Stimulated activated CD4-positive, alpha-beta T cell treated with anti-CD3 and anti-CD28 coated beads, Interleukin-1b, Interleukin-23, amount 100 ng/mL, for 4 hours (primary cell): Measurements from ENCODE around the gene INO80E.

Experiments
- DNase-seq, 2 donors: peaks; one replicate each; pipeline ENCODE4 v3.0.0-alpha.2; 2020; ENCODE audit warnings: low read depth in 2 of 2

Gene INO80E

DNA sequence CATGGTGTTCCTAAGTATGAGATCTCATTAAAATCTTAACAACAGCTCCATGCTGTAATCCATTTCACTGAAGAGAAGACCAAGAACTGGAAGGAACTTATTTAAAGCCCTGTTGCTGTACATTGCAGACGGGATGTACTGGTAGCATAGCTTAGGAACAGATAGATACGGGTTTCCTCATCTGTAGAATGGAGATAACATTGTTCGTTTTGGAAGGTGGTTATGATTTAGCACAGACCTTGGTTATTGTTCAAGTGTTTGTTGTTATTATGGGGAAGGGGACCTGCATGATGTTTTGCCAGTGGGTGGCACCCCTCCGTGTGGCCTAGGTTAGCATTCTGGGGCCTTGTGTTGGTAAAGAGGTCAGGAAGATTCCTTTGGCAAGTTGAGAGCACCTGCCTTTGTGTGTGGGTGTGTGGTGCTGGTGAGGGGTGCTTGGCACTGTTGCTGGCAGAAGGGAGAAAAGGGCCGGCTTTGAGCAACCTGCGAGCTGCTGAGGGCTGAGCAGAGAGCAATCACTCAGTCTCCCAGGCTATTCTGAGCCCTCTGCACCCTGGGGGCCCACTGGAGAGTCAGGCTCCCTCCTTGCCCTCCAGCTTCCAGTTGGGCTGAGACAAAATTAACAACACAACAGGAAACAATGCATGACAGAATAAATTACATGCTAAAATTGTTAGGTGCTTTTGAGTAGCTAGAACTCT lies 20.1 kb upstream of the INO80E start:
- no peak for DNase-seq

DNA sequence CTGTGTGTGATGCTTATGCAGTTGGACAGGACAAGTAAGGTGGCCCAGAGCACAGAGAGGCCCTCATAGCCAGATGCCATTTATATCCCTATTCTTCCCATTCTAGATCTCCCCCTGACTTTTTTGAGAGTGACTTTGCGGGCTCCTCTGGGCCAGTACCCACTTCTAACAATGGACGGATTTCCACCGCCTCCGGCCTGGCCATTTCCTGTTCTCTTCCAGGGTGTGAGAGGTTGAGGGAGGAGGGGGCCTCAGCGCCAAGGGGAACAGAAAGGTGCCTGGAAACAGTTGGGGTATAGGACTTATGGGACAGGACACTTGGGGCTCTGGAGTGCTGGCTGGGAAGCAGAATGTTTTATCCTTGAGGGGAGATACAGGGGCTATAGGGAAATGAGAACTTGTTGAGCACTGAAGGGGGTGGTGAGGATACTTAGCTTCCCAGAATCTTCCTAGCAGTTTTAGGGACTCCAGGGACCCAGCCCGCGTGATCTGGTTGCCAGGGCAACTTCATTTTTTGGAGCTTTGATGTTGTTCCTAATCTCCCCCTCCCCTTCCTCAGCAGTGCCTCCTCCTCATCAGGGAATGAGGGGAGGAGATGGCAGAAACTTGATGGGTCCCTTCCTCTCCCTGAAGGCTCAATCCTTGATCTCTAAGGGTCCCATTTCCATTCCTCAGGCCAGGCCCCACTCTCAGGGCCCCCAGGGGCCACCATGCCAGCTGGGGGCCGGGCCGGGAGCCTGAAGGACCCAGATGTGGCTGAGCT lies 18.8 kb upstream of the INO80E start:
- no peak for DNase-seq

DNA sequence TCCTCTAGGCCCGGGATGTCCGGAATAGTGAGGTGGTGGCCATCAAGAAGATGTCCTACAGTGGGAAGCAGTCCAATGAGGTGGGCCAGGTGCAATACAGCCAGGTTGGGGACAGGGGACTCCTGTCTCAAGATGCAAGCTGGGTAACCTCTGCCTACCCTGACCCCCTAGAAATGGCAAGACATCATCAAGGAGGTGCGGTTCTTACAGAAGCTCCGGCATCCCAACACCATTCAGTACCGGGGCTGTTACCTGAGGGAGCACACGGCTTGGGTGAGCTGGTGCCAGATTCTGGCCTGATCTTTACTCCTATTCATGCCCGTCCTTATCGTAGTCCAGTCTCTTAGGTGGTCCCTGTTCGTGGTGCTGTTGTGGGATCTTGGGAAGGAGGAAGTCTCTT lies 18.0 kb upstream of the INO80E start:
- no peak for DNase-seq

DNA sequence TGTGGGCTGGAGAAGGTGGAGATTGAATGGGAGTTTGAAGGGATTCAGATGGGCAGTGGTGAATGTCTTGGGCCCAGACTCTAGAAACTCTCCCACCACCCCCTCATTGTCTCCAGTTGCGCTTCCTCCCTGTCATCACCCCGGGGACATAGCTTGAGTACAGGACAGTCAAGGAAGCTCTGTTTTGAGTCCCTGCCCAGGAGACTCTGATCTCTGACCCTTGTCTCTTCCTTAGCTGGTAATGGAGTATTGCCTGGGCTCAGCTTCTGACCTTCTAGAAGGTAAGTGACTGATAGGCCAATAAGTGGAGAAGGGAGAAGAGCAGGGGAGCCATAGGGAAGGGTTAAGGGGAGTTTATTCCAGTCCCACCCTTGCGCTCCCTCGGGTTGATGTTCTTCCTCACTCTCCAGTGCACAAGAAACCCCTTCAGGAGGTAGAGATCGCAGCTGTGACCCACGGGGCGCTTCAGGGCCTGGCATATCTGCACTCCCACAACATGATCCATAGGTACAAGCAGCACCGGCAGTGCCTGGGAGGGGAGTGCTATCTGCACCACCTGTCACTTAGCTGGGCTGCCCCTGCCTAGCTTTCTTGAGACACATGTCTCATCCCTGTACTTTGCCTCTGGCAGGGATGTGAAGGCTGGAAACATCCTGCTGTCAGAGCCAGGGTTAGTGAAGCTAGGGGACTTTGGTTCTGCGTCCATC lies 17.3 kb upstream of the INO80E start:
- DNase-seq = no peak

DNA sequence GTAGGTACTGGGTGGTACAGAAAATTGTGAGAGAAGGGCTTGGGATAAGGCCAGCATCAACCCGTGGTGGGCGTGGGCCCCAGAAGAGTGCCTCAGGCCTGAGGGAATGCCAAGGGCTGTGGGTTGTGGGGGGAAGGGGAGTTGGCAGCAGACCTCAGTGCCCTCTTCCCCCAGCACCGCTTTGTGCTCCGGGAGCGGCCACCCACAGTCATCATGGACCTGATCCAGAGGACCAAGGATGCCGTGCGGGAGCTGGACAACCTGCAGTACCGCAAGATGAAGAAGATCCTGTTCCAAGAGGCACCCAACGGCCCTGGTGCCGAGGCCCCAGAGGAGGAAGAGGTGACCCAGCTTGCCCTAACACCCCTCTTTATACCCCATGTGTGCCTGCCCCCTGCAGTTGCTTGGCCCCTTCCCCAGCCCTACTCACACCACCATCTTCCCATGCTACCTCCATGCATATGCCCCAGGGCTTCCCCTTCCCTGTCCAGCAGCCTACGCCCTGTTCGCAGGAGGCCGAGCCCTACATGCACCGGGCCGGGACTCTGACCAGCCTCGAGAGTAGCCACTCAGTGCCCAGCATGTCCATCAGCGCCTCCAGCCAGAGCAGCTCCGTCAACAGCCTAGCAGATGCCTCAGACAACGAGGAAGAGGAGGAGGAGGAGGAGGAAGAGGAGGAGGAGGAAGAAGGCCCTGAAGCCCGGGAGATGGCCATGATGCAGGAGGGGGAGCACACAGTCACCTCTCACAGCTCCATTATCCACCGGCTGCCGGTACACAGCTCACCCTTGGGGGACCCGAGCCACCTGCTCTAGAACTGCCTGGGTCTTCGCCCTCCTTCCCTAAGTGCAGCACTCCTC lies 13.3 kb upstream of the INO80E start:
- no peak for DNase-seq

DNA sequence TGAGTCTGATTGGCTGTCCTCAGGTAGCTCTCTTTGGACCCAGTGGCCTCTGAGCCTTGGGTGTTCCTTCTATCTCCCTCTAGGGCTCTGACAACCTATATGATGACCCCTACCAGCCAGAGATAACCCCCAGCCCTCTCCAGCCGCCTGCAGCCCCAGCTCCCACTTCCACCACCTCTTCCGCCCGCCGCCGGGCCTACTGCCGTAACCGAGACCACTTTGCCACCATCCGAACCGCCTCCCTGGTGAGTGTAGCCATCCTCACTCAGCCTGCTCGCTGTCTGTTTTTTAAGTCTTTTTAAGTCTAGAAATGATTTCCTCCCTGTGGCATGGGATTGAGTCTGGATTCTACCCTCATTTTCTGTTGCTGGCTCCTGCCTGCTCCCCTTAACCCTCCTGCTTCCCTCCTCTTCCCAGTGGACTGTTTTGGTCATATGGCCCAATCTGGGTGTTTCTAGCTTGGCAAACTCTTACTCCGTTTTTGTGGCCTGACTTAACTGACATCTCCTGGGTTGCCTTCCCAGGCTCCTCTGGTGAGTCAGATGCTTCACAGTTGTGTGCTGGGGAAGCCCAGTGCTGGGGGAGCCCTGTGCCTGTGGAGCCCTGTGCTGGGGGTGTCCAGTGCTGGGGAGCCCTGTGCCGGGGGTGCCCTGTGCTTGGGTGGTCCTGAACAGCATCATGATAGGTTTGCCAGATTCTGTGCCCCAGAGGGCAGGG lies 12.5 kb upstream of the INO80E start:
- no peak for DNase-seq

DNA sequence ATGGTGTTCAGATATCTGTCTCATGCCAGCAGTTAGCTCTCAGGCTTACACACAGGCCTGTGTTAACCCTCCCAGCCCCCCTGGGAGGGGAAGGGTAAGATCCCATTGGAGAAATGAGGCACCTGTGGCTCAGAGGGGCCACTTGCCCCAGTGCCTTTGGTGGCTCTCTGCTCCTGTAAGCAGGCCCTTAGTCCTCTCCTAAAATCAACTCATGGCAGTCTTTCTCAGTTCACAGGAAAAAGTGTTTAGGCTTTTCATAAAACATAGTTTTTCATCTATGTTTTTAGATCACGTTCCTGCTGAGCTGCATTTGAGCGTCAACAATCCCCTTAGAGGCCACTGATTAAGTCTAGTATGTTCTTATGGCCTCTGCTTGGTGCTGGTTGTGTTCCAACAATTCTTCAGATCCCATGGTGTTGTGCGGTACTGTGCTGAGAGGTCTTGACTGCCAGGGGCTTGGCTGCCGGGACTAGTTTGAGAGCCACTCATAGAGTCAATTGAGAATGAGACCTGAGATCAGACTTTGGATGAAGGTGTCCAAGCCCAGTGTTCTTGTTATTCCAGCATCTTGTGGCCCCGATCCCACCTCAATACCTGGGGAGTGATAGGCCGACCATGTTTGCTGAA lies 11.8 kb upstream of the INO80E start:
- no peak for DNase-seq

DNA sequence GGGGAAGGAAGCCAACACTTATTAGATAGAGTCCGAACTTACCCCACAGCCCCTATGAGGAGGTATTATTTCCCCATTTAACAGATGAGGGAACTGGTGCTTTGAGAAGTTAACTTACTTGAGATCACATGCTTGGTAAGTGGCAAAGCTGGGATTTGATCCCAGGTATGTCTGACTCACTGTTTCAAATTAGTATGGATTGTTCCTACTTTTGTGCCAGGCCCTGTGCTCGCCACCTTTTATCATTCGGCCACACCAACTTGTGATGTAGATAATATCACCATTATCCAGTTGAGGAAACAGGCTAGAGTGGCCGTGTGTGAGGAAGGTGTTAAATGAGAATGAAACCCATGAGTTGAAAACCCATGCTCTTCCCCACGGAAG lies 11.3 kb upstream of the INO80E start:
- no peak for DNase-seq

DNA sequence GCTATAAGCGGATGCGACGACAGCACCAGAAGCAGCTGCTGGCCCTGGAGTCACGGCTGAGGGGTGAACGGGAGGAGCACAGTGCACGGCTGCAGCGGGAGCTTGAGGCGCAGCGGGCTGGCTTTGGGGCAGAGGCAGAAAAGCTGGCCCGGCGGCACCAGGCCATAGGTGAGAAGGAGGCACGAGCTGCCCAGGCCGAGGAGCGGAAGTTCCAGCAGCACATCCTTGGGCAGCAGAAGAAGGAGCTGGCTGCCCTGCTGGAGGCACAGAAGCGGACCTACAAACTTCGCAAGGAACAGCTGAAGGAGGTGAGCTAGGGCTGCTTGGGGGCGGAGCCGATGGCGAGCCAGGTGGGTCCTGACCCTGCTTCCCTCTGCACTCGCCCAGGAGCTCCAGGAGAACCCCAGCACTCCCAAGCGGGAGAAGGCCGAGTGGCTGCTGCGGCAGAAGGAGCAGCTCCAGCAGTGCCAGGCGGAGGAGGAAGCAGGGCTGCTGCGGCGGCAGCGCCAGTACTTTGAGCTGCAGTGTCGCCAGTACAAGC lies 10.7 kb upstream of the INO80E start:
- no peak for DNase-seq

DNA sequence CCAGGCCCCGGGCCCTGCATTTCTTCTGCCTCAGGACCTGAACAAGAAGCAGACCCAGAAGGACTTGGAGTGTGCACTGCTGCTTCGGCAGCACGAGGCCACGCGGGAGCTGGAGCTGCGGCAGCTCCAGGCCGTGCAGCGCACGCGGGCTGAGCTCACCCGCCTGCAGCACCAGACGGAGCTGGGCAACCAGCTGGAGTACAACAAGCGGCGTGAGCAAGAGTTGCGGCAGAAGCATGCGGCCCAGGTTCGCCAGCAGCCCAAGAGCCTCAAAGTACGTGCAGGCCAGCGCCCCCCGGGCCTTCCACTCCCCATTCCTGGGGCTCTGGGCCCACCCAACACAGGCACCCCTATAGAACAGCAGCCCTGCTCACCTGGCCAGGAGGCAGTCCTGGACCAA lies 9.8 kb upstream of the INO80E start:
- DNase-seq = no peak

DNA sequence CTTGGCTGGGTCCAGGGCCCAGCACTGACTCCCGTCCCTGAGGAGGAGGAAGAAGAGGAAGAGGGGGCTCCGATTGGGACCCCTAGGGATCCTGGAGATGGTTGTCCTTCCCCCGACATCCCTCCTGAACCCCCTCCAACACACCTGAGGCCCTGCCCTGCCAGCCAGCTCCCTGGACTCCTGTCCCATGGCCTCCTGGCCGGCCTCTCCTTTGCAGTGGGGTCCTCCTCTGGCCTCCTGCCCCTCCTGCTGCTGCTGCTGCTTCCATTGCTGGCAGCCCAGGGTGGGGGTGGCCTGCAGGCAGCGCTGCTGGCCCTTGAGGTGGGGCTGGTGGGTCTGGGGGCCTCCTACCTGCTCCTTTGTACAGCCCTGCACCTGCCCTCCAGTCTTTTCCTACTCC lies 9.1 kb upstream of the INO80E start:
- no peak for DNase-seq

DNA sequence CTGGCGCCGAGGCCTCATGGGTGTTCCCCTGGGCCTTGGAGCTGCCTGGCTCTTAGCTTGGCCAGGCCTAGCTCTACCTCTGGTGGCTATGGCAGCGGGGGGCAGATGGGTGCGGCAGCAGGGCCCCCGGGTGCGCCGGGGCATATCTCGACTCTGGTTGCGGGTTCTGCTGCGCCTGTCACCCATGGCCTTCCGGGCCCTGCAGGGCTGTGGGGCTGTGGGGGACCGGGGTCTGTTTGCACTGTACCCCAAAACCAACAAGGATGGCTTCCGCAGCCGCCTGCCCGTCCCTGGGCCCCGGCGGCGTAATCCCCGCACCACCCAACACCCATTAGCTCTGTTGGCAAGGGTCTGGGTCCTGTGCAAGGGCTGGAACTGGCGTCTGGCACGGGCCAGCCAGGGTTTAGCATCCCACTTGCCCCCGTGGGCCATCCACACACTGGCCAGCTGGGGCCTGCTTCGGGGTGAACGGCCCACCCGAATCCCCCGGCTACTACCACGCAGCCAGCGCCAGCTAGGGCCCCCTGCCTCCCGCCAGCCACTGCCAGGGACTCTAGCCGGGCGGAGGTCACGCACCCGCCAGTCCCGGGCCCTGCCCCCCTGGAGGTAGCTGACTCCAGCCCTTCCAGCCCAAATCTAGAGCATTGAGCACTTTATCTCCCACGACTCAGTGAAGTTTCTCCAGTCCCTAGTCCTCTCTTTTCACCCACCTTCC lies 8.5 kb upstream of the INO80E start:
- DNase-seq = no peak

DNA sequence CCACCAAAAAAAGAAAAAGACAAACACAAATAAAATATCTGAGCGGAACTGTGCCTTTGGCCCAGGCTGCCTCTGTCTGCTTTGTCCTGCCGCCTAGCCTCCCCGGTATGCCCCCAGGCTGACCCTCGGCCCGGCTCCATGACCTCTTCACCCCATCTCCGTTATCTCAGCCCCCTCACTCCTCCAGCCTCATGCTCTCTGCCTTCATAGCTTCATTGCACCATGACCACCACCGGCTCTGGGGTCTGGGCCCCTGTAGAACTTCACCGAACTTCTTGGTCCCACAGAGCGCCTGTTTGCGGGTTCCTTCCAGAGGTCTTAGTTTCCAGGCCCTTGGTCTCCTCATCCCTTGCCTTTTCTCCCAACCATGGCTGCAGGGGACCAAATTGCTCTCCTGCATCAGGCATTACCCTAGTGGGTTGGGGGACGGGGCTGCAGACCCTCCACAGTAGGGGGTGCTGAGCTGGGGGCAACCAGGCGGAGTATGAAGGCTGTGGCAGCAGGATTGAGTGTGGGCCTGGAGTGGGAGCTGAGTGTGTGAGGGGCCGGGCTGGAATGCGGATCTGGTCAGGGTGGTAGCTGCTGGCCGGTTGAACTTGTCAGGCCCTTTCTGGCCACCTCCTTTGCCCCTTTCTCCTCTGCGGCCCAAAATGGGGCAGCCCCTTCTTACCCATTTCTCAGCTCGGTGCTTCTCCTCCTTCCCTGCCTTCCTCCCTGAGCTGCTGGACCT lies 7.5 kb upstream of the INO80E start:
- DNase-seq = no peak

DNA sequence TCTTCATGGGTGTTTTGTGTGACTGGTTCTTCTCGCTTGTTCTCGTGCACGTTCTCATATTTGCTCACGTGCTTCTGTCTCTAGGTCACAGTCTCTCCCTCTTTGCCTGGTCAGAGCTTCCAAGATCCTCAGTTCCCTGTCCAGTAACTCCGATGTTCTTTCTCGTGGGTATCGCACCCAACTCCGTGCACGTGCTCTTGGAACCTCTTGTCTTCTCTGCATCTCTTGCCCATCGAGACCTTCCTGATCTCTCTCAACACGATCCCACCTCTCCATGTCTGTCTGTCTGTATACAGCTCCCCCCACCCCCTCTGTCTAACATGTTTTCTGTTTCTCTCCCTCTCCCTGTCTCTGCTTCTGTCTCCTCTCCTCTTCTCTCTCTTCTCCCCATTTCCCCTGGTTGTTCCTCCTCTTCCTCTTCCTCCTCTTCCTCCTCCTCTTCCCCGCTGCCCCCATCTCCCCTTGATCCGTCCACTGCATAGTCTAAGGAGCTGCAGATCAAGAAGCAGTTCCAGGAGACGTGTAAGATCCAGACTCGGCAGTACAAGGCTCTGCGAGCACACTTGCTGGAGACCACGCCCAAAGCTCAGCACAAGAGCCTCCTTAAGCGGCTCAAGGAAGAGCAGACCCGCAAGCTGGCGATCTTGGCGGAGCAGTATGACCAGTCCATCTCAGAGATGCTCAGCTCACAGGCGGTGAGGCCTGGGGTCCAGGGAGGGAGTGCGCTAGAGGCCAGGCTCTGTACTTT lies 6.8 kb upstream of the INO80E start:
- DNase-seq = no peak

DNA sequence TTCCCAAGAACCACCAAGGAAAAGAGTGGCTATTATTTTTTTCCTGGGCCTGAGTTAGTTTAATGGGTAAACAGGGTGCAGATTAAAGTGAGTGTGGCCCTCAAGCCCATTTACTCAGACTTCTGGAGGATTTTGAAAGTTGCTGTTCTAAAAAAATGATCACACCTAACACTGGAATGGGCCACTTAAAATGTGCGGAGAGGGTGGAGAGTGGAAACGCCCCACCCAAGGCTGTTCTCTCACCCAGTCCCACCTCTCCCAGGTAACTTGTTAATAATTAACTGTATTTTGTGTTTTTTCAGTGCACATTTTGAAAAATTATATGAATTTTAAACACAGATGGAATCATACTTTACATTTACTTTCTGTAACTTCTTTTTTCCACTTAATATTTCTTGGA lies 6.0 kb upstream of the INO80E start:
- DNase-seq = no peak

DNA sequence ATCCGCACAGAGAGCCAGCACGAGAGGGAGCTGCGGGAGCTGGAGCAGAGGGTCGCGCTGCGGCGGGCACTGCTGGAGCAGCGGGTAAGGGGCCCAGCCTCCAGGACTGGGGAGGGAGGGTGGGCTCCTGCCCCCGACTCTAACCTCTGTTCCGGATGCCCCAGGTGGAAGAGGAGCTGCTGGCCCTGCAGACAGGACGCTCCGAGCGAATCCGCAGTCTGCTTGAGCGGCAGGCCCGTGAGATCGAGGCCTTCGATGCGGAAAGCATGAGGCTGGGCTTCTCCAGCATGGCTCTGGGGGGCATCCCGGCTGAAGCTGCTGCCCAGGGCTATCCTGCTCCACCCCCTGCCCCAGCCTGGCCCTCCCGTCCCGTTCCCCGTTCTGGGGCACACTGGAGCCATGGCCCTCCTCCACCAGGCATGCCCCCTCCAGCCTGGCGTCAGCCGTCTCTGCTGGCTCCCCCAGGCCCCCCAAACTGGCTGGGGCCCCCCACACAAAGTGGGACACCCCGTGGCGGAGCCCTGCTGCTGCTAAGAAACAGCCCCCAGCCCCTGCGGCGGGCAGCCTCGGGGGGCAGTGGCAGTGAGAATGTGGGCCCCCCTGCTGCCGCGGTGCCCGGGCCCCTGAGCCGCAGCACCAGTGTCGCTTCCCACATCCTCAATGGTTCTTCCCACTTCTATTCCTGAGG lies 5.0 kb upstream of the INO80E start:
- DNase-seq = no peak

DNA sequence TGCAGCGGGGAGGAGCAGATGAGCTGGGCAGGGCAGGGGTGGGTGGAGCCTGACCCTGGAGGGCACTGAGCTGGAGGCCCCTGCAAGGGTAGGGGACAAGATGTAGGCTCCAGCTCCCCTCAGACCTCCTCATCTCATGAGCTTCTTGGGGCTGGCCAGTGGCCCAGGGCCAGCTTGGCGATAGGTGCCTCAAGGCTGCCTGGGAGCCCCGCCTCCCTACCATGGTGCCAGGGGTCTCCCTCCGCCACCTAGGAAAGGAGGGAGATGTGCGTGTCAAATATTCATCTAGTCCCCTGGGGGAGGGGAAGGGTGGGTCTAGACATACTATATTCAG lies 4.5 kb upstream of the INO80E start:
- DNase-seq = no peak

DNA sequence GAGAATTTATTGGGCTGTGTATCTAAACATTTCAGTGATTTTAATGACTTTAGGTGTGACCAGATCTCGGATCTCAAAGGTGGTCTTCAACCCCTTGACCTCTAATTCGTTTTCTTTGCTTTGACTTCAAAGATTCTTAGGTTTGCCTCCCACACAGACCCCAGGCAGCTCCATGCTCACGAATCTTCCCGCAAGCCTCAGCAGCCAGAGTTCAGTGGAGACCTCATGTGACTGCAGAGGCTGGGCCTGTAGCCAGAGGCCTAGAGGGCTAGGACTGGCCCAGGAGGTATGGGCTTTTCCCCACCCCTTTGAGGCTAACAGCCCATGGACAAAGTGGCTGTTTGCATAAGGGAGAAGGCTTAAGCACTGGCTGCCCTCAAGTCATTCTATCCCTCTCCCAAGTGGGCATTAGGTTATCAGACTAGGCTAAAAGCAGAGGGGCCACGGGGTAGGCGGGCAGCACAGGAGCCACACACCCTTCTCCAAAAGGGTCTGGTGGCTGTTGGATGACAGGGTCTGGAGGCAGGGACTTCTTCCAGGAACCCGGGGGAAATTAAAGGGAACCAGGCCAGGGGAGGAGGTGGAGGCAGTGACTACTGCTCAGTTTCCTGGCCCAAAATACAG lies 3.6 kb upstream of the INO80E start:
- DNase-seq = no peak
